Gastrocnemius medialis (tissue), 4 donors: Measurements from ENCODE around the gene HIC2.

Experiments used
- POLR2A ChIP-seq, 2 donors: fragments of 450-650 bp; IDR thresholded peaks; one replicate each; pipeline ENCODE4 v1.6.1; 2017; ENCODE audit warnings: antibody characterized with exemption in 2 of 2, mild to moderate bottlenecking in 2 of 2, moderate library complexity in 2 of 2
- TF ChIP-seq, protein P1 (sequence below), 5 experiments: fragments of 450-650 bp in 3 of 5; fragments of 200-600 bp in 2 of 5; sonication (generic) in 2 of 5; IDR thresholded peaks in 4 of 5; conservative IDR thresholded peaks in 1 of 5; 1 replicate in 4 of 5; 2 replicates in 1 of 5; pipeline ENCODE4 v1.5.1; 2016 to 2019; ENCODE audit warnings: antibody characterized with exemption in 5 of 5, mild to moderate bottlenecking in 3 of 5, moderate library complexity in 3 of 5

DNA sequence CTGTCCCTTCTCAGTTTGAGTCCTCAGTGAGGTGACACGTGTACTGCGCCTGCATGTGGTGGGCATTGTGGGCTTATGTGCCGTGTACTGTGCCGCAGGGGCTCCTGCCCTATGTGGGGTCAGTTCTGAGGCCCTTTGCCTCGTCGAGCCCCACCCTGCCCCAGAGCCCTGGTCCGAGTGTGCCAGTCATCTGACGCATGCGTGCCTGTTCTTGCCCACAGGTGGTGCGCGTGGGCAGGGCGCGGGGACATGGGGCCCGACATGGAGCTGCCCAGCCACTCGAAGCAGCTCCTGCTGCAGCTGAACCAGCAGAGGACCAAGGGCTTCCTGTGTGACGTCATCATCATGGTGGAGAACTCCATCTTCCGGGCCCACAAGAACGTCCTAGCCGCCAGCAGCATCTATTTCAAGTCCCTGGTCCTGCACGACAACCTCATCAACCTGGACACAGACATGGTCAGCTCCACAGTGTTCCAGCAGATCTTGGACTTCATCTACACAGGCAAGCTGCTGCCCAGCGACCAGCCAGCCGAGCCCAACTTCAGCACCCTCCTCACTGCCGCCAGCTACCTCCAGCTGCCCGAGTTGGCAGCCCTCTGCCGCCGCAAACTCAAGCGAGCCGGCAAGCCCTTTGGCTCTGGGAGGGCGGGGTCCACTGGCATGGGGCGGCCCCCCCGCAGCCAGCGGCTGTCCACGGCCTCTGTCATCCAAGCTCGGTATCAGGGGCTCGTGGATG lies 27.7 kb downstream of the HIC2 start:
- TF ChIP-seq, protein P1, sequence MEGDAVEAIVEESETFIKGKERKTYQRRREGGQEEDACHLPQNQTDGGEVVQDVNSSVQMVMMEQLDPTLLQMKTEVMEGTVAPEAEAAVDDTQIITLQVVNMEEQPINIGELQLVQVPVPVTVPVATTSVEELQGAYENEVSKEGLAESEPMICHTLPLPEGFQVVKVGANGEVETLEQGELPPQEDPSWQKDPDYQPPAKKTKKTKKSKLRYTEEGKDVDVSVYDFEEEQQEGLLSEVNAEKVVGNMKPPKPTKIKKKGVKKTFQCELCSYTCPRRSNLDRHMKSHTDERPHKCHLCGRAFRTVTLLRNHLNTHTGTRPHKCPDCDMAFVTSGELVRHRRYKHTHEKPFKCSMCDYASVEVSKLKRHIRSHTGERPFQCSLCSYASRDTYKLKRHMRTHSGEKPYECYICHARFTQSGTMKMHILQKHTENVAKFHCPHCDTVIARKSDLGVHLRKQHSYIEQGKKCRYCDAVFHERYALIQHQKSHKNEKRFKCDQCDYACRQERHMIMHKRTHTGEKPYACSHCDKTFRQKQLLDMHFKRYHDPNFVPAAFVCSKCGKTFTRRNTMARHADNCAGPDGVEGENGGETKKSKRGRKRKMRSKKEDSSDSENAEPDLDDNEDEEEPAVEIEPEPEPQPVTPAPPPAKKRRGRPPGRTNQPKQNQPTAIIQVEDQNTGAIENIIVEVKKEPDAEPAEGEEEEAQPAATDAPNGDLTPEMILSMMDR (IDR thresholded peaks at IDR 0.05 in 4 of 5, conservative IDR thresholded peaks at IDR 0.05 in 1 of 5): no peak
- TF ChIP-seq POLR2A (IDR thresholded peaks at IDR 0.05): no peak
